CD14-positive monocyte (primary cell): ENCODE measurements around the gene EDRF1. TPM values are rescaled to one million over a fixed set of nuclear protein-coding genes. Genes with fewer than 3 reads are reported as not detected.

Experiments
- DNase-seq, 3 donors: peaks; one replicate each; pipeline ENCODE4 v3.0.0-alpha.2; 2011 to 2022
- H2AFZ ChIP-seq: 2 replicates; pipeline ENCODE4 v1.6.0; 2012; ENCODE audit warnings: mild to moderate bottlenecking, low read depth, low read length, inconsistent platforms; ENCODE audit not compliant: insufficient read depth, poor library complexity, severe bottlenecking
- H3K27ac ChIP-seq, 2 donors: 1 replicate in 1 of 2; 2 replicates in 1 of 2; pipeline ENCODE4 v1.5.1; 2012 to 2013; ENCODE audit warnings: low read length in 2 of 2, control low read depth in 1 of 2, inconsistent platforms in 1 of 2, low read depth in 1 of 2, mild to moderate bottlenecking in 1 of 2
- H3K27me3 ChIP-seq, 2 donors: one replicate each; pipeline versions ENCODE4 v1.6.0 to v1.6.1; 2011 to 2013; ENCODE audit warnings: low read length in 2 of 2; ENCODE audit not compliant: control insufficient read depth in 2 of 2, insufficient read depth in 2 of 2
- H3K36me3 ChIP-seq, 2 donors: replicated peaks in 1 of 2; 1 replicate in 1 of 2; 2 replicates in 1 of 2; pipeline versions ENCODE4 v1.5.1 to v1.6.1; 2012 to 2013; ENCODE audit warnings: low read length in 2 of 2, control low read depth in 1 of 2, inconsistent platforms in 1 of 2, mild to moderate bottlenecking in 1 of 2; ENCODE audit not compliant: insufficient read depth in 2 of 2, control insufficient read depth in 1 of 2
- H3K4me1 ChIP-seq, 2 donors: 1 replicate in 1 of 2; 2 replicates in 1 of 2; pipeline versions ENCODE4 v1.5.1 to v1.6.1; 2012 to 2013; ENCODE audit warnings: low read length in 2 of 2, control low read depth in 1 of 2, inconsistent platforms in 1 of 2, mild to moderate bottlenecking in 1 of 2, moderate library complexity in 1 of 2; ENCODE audit not compliant: insufficient read depth in 2 of 2, control insufficient read depth in 1 of 2
- H3K4me2 ChIP-seq: replicated peaks from 2 replicates; pipeline ENCODE3; 2012; ENCODE audit warnings: low read length, moderate library complexity, mild to moderate bottlenecking; ENCODE audit not compliant: poor library complexity, severe bottlenecking; ENCODE audit errors: extremely low read depth
- H3K4me3 ChIP-seq, 3 experiments: fragments of 200-600 bp in 1 of 3; sonication (generic) in 1 of 3; replicated peaks in 1 of 3; 1 replicate in 2 of 3; 2 replicates in 1 of 3; pipeline ENCODE4 v1.5.1; 2011 to 2013; ENCODE audit warnings: low read length in 3 of 3, mild to moderate bottlenecking in 3 of 3, control low read depth in 2 of 3, low read depth in 2 of 3, inconsistent platforms in 1 of 3, moderate library complexity in 1 of 3
- H3K79me2 ChIP-seq: 2 replicates; pipeline ENCODE4 v1.6.0; 2012; ENCODE audit warnings: mild to moderate bottlenecking, control low read depth, inconsistent platforms, low read length, moderate library complexity; ENCODE audit not compliant: insufficient read depth
- H3K9ac ChIP-seq: 2 replicates; pipeline ENCODE4 v1.6.0; 2017; ENCODE audit warnings: low read length, mild to moderate bottlenecking; ENCODE audit not compliant: insufficient read depth, poor library complexity, severe bottlenecking
- H3K9me3 ChIP-seq, 2 donors: replicated peaks in 1 of 2; 1 replicate in 1 of 2; 2 replicates in 1 of 2; pipeline versions ENCODE4 v1.5.1 to v1.6.1; 2012 to 2013; ENCODE audit warnings: low read length in 2 of 2, control low read depth in 1 of 2; ENCODE audit not compliant: control insufficient read depth in 1 of 2, insufficient read depth in 1 of 2
- H4K20me1 ChIP-seq: 2 replicates; pipeline ENCODE4 v1.6.0; 2012; ENCODE audit warnings: mild to moderate bottlenecking, low read length, control low read depth, moderate library complexity; ENCODE audit not compliant: insufficient read depth
- H3K27ac Mint-ChIP-seq, 7 donors: one replicate each; pipeline ENCODE4 v1.8.0; 2020; ENCODE audit warnings: mild to moderate bottlenecking in 7 of 7, mixed read lengths in 7 of 7, moderate library complexity in 6 of 7, inconsistent platforms in 2 of 7
- H3K27me3 Mint-ChIP-seq, 3 donors: one replicate each; pipeline ENCODE4 v1.8.0; 2021 to 2022; ENCODE audit warnings: low read depth in 3 of 3, mild to moderate bottlenecking in 3 of 3, mixed read lengths in 3 of 3, moderate library complexity in 3 of 3, inconsistent platforms in 1 of 3
- H3K36me3 Mint-ChIP-seq, 2 donors: one replicate each; pipeline ENCODE4 v1.8.0; 2020; ENCODE audit warnings: mixed read lengths in 2 of 2, inconsistent platforms in 1 of 2, mild to moderate bottlenecking in 1 of 2
- H3K4me1 Mint-ChIP-seq: one replicate; pipeline ENCODE4 v1.8.0; 2020; ENCODE audit warnings: mild to moderate bottlenecking, mixed read lengths
- H3K4me3 Mint-ChIP-seq, 2 donors: one replicate each; pipeline ENCODE4 v1.8.0; 2020; ENCODE audit warnings: mild to moderate bottlenecking in 2 of 2, mixed read lengths in 2 of 2, moderate library complexity in 1 of 2
- H3K9me3 Mint-ChIP-seq, 7 donors: one replicate each; pipeline ENCODE4 v1.8.0; 2020 to 2022; ENCODE audit warnings: mixed read lengths in 7 of 7, mild to moderate bottlenecking in 6 of 7, moderate library complexity in 6 of 7, inconsistent platforms in 2 of 7
- WGBS: methylation state at CpG from one replicate; pipeline ENCODE4 v1.1.5; 2013; ENCODE audit warnings: missing lambda C conversion rate; ENCODE audit not compliant: insufficient coverage; 5-methylcytosine and 5-hydroxymethylcytosine counted together
- intact Hi-C, 2 donors: fragments of 100-400 bp; cut with micrococcal nuclease; formaldehyde crosslinking; loops; one replicate each; pipeline versions ENCODE4 v1.15.0 to v1.15.1; 2023
- polyA plus RNA-seq, 3 donors: library from polyadenylated mRNA; depleted of rRNA in 1 of 3; unstranded in 2 of 3; stranded (reverse) in 1 of 3; fragments of 300-500 nt in 2 of 3; fragments of >200 nt in 1 of 3; fragmentation: Illumina TruSeq in 2 of 3; gene quantifications; 1 replicate in 2 of 3; 2 replicates in 1 of 3; pipeline ENCODE4 v1.2.3, GENCODE V29; 2012 to 2021
- TF ChIP-seq, protein P1 (sequence below): fragments of 200-600 bp; IDR thresholded peaks from one replicate; pipeline ENCODE4 v1.8.0; 2022; ENCODE audit warnings: antibody characterized with exemption, mild to moderate bottlenecking

EDRF1 gene
- polyA plus RNA-seq, 3 donors, result 4.6 to 21.4 (median 5.3) TPM

GRCh38 chr10:125744909-125745308 is 25.4 kb downstream of the EDRF1 start:
- WGBS, result 100% methylated on average over 1 of the region's 2 CpGs
- H3K79me2 ChIP-seq, result no peaks in the 10 kb centered on the region
- H3K4me3 ChIP-seq, result no peak overlapping the region
- intact Hi-C loops, result no loop called here
- H3K4me1 ChIP-seq, result no peaks in the 10 kb centered on the region
- Mint-ChIP-seq H3K27me3 (peaks cover 0 to 1% (median 0%) of the 10 kb centered on the region in 3 donors), H3K36me3 (peaks cover 85 to 97% of the 10 kb centered on the region in 2 donors), H3K4me1 (no peaks in the 10 kb centered on the region), H3K4me3 (no peak overlapping the region), H3K9me3 (no peaks in the 10 kb centered on the region), H3K27ac (peak overlapping the region in 2 of 7 donors; percentile 23 to 33)
- H3K27ac ChIP-seq, result peak overlapping the region in 1 of 2 donors; percentile 3
- no peak overlapping the region for H2AFZ ChIP-seq
- peaks cover 94 to 99% of the 10 kb centered on the region in 2 donors for H3K36me3 ChIP-seq
- no peaks in the 10 kb centered on the region for H3K9me3 ChIP-seq
- TF ChIP-seq, protein P1, sequence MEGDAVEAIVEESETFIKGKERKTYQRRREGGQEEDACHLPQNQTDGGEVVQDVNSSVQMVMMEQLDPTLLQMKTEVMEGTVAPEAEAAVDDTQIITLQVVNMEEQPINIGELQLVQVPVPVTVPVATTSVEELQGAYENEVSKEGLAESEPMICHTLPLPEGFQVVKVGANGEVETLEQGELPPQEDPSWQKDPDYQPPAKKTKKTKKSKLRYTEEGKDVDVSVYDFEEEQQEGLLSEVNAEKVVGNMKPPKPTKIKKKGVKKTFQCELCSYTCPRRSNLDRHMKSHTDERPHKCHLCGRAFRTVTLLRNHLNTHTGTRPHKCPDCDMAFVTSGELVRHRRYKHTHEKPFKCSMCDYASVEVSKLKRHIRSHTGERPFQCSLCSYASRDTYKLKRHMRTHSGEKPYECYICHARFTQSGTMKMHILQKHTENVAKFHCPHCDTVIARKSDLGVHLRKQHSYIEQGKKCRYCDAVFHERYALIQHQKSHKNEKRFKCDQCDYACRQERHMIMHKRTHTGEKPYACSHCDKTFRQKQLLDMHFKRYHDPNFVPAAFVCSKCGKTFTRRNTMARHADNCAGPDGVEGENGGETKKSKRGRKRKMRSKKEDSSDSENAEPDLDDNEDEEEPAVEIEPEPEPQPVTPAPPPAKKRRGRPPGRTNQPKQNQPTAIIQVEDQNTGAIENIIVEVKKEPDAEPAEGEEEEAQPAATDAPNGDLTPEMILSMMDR, result no peak
- H3K27me3 ChIP-seq, result no peaks in the 10 kb centered on the region
- no peak overlapping the region for H3K9ac ChIP-seq
- H4K20me1 ChIP-seq, result no peaks in the 10 kb centered on the region
- no peak for DNase-seq
- H3K4me2 ChIP-seq, result no peak overlapping the region

- no peak overlapping the region for H3K4me2 ChIP-seq
- peaks cover 95 to 99% of the 10 kb centered on the region in 2 donors for H3K36me3 ChIP-seq
- intact Hi-C loops, result no loop called here
- H3K9me3 Mint-ChIP-seq, result no peaks in the 10 kb centered on the region
- H4K20me1 ChIP-seq, result no peaks in the 10 kb centered on the region
- peaks cover 0 to 1% (median 0%) of the 10 kb centered on the region in 3 donors for H3K27me3 Mint-ChIP-seq
- peaks cover 89 to 98% of the 10 kb centered on the region in 2 donors for H3K36me3 Mint-ChIP-seq
- H3K9me3 ChIP-seq, result no peaks in the 10 kb centered on the region
- no CpG with 5 or more reads among the region's 5 CpGs for WGBS
- H3K4me1 ChIP-seq, result no peaks in the 10 kb centered on the region
- TF ChIP-seq, protein P1, result no peak
- no peak overlapping the region for H3K4me3 ChIP-seq
- no peaks in the 10 kb centered on the region for H3K79me2 ChIP-seq
- H3K9ac ChIP-seq, result no peak overlapping the region
- no peak overlapping the region for H3K27ac Mint-ChIP-seq
- no peak overlapping the region for H2AFZ ChIP-seq
- no peak overlapping the region for H3K4me3 Mint-ChIP-seq
- DNase-seq, result no peak
- H3K27me3 ChIP-seq, result no peaks in the 10 kb centered on the region
- no peak overlapping the region for H3K27ac ChIP-seq
- H3K4me1 Mint-ChIP-seq, result no peaks in the 10 kb centered on the region
Measured at GRCh38 chr10:125747417-125747816, 27.9 kb downstream of the EDRF1 start.
